DMS79 treated with DMSO at 0.1 percent for 48 hours (cell line): ENCODE data around the gene RIT1.

Experiments
- DNase-seq: peaks from one replicate; lab custom pipeline; 2025; lab: John Stamatoyannopoulos, UW

RIT1 gene

DNA sequence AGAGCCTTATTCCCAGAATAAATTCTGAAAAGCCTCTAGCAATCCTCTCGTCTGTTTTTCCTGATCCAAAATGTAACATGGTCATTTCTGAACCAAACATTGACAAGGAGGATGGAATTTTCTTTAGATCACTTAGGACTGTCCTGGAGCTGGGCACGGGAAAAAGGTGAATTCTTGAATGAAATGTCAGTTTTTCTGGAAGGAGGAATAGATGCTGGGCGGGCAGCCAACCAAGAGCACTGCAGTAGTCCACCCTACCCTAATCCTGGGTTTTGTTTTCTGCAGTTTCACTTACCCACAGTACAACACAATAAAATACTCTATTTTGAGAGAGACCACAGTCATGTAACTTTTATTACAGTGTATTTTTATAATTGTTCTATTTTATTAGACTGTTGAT is 20.9 kb downstream of the RIT1 start:
- DNase-seq, result no peak

DNA sequence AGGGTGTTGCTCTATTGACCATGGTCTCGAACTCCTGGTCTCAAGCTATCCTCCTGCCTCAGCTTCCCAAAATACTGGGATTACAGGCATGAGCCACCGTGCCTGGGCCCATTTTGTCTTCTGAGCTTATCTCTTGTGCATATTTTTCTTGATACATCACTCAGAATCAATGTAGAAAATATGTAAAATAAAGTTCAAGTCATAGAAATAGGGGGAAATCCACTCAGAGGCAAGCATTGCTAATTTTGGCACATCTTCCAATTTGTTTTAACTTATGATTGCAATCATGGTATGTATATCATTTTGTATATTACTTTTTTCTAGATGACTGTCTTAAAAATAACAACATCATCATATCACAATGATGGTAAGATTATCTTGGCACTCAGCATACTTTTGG is 21.6 kb downstream of the RIT1 start:
- no peak for DNase-seq

DNA sequence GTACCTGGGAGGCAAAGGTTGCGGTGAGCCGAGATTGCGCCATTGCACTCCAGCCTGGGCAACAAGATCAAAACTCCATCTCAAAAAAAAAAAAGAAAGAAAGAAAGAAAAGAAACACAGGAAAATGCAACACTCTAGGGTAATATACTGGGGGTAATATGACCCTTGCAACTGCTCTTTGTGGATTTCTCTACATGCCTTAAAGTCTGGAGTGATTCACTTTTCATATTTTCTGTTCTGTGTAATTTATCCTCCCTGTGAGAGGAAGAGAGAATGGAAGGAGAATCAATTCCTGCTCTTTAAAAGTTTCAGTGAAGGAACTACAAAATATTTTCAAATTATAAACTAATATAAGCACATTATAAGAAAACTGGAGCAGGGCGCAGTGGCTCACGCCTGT is 22.7 kb downstream of the RIT1 start:
- DNase-seq, result no peak

DNA sequence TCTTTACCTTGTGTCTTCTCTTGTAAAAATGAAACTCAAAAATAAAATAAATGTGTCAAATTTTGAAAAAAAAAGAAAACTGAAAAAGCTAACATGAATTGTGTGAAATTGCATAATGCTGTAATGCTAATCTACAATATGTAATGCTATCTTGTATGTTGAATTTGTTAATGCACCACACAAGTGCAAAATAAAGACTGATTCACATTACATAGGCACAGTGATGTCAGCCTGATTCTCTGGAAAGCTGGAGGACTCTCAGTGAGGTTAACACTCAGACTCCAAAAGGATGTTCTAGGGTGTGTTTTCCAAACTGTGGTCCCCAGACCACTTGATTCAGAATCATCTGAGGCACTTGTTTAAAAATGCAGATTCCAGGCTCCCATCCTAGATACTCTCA is 26.2 kb downstream of the RIT1 start:
- DNase-seq, result no peak

DNA sequence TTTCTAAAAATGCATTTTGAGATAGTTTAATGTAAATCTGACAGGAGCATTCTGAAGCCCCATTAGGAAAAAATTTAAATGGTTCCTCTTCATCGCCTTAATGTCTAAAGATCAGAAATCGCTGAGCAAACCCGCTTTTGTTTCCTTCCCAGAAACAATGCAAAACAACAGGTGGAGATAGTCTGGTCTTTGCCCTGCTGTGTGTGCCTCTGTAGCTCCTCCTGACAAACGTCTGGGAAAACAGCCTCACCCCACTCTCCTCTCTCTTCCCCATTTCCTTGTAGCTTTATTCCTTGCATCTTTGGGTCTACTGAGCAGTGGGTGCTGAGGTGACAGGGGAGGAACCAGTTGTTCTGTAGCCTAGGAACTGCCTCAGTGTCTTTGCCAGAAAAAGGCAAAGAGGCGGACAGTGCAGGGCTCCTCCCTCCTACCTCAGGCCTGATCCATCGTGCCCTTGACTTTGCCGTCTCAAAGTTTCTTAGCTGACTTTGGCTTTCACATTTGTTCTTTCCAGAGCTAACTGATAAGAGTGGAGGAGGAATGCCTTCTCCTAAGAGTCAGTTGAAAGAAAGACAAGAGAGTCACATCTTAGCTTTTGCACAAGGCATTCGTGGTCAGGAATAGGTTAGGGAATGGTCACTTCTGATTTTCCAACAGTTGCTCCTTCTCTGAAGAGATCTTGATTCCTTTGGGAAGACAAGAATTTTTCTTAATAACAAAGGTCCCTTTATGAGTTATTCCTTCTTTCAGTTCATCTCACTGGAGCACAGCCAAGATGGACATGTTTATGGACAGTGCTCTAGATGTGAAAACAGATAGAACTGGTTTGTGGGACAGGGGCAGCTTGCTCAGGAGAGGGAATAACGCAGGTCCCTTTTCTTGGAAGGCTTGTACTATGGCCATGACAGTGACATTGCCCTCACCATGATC is 26.9 kb downstream of the RIT1 start:
- DNase-seq, result no peak

DNA sequence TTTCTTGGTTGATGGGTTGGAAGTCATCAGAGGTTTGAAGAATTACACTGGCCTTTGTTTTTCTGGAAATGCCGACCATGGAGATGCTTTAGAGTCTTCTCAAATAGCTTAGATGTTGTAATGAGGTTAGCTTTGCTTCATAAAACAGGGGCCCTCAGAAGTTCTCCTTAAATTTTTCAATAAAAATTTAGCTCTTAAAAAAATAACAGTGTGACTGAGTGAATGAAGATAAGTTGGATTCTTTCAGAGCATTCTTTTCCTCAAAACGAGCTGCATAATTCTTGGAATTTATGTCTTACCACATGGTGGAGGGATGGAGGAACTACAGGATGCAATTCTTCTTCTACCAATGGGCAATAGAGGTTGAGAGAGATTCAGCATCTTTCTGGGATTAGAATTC is 28.4 kb downstream of the RIT1 start:
- no peak for DNase-seq

DNA sequence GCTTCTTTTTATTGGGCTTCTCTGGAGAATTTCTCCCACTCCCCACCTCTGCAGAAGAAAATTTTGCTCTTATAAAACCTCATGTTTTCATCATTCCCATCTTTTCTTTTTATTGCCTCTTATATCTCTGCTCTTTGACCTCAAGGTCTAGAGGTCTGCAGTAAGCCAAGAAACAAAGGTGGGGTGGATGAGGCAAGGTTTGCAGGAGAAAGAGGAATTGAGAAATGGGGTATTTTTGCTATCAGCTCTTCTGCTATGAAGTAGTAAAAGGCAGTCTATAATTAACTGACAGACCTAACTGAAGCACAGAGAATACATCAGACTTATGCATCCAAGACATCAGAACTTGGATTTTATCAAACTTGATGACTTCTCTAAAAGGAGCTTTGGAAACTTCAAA is 28.9 kb downstream of the RIT1 start:
- no peak for DNase-seq

DNA sequence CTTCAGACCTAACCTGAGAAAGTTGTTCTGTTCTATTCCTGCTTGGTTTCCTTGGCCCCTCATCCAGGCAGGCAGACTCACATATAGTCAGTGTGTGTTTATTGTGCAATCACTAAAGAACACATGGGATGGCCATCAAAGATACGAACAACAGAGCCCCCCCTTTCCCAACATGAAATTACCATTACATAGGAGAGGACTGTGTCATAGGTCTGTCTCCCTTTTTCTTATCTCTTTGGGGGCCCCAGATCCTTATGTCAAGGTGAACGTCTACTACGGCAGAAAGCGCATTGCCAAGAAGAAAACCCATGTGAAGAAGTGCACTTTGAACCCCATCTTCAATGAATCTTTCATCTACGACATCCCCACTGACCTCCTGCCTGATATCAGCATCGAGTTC is 30.2 kb downstream of the RIT1 start:
- DNase-seq, result no peak

DNA sequence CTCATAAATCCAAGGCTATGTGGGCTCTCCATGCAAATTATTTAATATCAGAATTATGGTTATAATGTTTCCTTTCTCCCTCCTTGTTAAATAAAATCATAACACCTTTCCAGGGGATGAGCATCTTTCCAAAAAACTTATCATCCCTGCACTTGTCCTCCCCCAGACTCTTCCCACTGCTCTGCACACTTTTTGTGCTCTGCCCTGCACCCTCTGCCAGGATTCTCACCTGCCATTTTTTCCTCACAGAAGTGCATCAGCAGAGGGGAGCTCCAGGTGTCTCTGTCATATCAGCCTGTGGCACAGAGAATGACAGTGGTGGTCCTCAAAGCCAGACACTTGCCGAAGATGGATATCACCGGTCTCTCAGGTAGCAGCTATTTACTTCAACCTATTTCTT is 30.9 kb downstream of the RIT1 start:
- DNase-seq, result no peak

DNA sequence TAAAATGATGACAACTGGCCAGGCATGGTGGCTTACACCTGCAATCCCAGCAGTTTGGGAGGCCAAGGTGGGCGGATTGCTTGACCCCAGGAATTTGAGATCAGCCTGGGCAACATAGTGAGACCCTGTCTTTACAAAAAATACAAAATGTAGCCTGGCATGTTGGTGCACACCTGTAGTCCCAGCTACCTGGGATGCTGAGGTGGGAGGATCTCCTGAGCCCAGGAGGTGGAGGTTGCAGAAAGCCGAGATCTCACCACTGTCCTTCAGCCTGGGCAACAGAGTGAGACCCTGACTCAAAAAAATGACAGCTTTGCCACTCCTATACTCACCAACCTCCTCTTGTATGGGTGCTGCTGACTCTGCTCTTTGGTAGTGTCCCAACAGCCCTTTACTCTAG is 33.2 kb downstream of the RIT1 start:
- no peak for DNase-seq

DNA sequence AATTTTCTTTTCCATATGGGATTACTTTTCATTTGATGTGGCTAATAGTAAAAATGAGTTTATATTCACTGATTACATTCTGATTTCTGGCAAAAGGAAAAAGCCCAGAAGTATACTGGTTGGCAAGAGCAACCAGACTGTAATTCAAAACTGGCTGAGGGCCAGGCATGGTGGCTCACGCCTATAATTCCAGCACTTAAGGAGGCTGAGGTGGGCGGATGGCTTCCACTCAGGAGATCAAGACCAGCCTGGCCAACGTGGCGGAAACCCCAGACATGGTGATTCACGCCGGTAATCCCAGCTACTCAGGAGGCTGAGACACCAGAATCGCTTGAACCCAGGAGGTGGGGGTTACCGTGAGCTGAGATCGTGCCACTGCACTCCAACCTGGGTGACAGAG is 37.3 kb downstream of the RIT1 start:
- DNase-seq, result peak; percentile 74

DNA sequence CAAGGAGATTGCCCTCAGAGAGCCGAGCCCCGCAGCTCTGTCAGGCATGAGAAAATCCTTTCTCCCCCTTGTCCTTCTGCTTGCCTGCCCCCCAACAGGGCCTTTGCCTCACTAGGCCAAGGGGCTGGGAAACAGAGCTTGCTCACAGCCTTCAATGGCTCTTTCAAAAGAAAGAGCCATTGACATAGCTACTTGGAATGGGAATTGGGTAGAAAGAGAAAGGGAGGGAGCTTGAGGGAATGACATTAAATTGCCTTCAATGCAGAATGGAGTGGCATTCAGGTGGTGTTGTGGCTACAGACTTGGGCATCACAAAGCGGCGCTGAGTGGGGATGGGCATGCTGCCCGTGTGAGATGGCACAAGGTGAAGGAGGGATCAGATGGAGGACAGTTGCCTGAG is 38.6 kb downstream of the RIT1 start:
- no peak for DNase-seq

DNA sequence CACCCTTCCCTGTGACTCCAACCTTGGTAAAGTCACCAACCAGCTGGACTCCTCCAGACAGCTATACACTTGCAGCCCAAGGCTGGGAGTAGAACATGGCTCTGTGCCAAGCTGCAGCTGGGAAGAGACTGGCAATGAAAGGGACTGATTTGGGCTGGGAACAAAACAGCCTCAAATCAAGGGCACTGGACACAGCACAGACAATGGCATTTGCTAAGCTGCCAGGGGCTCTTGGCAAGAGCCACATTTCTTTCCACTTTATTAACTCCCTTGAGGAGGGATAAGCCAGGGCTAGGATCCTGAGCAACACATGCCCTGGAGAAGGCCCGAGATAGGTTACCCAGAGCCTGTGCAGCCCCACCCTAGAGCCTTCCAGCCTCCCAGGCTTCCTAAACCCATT is 39.8 kb downstream of the RIT1 start:
- DNase-seq, result peak; percentile 80

DNA sequence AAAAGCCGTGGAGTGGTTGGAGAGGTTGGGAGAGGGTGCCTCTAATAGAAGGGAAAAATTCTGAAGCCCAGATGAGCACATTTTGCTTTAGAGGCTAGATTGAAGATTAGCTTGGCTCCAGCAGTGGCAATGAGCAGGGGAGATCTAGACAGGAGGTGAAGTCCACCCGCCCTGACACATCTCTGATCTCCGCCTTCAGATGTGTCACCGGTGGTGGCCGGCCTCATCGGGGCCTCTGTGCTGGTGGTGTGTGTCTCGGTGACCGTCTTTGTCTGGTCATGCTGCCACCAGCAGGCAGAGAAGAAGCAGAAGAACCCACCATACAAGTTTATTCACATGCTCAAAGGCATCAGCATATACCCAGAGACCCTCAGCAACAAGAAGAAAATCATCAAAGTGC is 43.4 kb downstream of the RIT1 start:
- no peak for DNase-seq

DNA sequence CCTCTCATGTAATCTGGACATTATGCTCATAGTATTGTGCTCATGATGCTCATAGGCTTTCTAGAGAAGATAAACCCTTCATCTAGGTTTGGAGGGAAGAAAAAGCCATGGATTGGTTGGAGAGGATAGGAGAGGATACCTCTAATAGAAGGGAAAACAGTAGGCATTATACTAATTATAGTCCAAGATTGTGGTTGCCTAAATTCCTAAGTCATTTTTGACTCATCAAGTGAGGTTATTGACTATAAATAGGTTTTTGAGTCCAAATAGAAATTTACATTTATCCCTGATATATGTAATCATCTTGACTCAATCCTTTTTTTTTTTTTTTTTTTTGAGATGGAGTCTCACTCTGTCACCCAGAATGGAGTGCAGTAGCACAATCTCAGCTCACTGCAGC is 46.8 kb downstream of the RIT1 start:
- DNase-seq, result no peak

DNA sequence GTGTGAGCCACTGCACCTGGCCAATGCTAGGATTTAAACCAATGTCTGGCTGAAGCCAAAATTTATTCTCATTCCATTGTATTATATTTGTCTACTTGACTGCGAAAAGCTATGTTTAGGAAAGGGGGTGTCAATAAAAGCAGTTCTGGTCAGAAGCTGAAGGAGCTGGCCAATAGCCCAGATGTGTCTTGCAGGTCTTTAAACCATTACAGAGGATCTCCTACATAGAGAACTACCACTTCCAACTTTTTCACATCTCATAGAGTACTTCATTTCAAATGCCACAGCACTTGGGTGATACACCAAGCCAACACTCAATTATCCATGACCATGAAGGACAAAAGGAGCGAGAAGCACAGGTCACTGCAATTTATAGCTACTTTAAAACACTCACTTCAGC is 49.3 kb downstream of the RIT1 start:
- DNase-seq, result peak; percentile 94

DNA sequence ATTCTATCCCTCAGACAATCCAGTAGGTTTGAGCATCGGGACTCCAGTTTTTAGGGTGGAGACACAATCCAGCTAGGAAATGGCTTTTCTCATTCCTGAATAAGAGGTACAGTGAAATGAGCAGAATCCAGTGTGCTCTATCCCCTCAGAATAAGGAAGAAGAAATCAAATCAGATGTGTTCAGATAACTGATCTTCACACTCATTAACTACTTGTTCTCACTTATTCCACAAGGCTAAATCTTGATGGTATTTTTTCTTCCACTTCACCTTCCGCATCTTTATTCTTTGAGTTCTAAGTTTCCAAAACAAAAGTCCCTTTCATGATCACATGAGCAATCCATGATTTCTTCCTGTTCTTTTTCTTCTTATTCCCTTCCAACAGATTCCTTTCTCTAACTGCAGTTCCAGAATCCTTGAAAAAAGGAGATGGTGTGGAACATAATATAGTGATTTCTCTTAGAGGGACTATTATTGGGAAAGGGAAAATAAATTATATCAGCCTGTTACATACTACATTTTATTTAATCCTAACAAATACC is 50.1 kb downstream of the RIT1 start:
- DNase-seq, result no peak

DNA sequence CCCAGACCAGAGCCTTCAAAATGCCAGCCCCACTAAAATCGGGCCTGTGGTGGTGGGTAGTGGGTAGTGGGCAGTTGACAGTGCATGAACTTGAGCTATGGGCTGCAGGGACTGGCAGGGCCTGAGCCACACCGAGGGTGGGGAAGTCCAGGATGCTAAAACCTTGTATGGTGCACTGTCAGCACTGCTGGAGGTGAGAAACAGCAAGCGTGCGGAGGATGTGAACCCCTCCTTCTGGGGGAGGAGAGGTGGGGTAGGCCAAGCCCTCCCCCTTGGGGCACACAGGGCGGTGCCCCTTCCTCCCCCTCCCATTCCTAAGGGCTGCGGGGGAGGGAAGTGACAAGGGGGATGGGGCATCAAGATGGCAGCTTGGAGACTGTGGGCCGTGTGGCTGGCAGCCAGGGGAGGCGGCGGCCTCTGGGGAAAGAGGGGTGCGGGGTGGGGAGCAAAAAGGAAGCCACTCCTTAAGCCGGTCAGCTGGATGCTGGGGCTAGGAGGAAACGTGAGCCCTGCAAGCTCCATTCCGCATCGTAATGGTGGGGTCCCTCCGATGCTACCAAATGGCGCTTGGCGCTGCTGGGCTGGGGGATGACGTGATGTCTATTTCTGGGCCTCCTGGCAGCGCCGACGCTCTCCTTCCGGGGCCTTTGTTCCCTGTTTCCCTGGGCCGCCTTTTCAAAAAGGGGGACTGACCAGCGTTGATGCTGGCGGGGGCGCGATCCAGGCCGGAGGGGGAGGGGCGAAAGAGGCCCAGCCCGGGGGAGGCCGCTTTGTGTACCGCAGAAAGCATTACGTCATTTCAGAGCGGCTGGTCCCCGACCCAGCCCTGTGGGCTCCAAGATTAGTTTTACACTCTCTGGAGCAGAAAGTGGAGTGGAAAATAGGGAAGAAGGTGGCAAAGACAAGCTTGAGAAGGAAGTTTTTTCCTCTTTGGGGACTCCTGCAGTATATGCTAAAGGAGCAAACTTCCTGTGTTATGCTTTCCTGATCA is 51.0 kb downstream of the RIT1 start:
- DNase-seq, result peak; percentile 89

DNA sequence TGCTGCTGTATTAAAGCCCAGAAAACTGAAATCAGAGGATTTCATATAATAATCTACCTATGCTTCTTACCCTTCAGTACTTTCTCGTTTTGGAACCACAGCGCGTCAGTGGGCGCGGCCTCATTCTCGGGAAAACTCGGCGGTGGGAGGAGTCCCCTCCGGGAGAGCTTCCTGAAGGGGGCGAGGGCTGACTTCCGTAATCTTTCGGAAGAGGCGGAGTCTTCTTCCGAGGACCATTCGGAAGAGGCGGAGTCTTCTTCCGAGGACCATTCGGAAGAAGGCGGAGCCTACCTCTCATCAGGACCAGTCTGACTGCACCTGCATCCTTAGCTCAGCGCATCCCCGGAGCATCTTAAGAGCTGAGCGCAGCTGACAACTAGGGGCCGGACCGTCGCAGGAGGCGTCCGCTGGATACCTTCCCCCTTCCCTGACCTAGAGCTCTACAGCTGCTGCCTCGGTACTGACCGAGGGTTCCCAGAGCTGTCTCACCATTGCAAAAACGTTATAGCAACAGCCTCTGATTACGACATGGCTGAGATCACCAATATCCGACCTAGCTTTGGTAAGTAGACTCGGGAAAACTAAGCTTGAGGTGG is 51.8 kb downstream of the RIT1 start, which contains the start of gene SYT11:
Gene SYT11, plus strand, starts transcription at position 334 of the 596 bp plus-strand sequence. Its CDS starts 195 bp downstream, at position 529.
- peak; percentile 95 for DNase-seq

DNA sequence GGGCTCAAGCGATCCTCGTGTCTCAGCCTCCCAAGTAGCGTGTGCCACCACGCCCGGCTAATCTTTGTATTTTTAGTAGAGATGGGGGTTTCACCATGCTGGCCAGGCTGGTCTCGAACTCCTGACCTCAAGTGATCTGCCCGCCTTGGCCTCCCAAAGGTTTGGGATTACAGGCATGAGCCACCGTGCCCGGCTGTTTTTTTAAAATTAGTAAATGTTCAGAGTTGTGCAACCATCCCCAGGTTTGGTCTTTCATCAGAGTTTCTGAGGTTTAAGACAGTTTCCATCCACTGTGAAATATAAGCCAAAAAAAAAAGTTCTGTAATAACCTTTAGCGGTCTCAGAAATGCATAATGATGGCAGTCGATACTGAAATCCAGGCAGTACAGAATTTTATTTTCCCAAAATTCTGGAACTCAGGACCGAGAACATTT is 52.3 kb downstream of the RIT1 start:
- DNase-seq, result no peak

DNA sequence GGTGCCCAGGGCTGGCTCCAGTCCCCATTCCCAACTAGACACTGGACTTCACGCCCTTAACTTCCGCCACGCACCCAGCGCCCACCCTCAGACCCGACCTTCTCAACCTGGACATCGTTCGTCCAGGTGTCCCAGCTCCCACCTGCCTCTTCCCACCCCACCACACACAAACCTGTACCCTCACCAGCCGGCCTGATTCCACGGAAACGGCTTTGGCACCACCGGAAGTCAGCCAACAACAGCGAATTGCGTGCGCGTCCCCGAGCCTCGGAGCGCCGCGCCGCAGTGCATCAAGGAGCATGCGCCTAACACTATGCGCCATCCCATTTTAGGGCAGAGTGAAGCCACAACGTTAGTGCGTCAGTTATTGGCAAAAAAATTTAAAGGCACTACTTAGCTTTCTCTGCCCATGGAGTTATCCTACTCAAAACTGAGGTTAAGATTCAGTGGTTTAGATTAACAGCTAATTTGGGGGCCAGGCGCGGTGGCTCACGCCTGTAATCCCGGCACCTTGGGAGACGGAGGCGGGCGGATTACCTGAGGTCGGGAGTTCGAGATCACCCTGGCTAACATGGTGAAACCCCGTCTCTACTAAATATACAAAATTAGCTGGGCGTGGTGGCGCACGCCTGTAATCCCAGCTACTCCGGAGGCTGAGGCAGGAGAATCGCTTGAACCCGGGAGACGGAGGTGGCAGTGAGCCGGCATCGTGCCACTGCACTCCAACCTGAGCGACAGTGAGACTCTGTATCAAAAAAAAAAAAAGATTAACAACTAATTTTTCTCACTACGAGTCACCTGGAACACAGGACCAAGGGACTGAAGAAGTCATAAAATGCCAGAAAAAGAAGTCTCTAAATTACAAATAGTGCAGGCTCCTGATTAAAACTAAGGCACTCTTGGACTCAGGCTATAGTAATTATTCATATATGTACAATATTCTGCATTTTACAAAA is 53.9 kb downstream of the RIT1 start, which contains the start of gene GON4L:
Gene GON4L, minus strand, starts transcription at position 240 of the 956 bp plus-strand sequence. CDS start 3,434 bp downstream, outside the sequence.
- peak; percentile 89 for DNase-seq
